ENCODE data around the gene GPR37L1. TPM values are rescaled to one million over a fixed set of nuclear protein-coding genes. Genes with fewer than 3 reads are reported as not detected.
"Not testable (repeated sequence)": the region's sequence is repeated elsewhere in the genome, so short reads cannot be mapped to it uniquely, and the experiment has no call there.

Gene GPR37L1
- total RNA-seq, 1 donor from 2014 or later = 0.09 TPM

GRCh38 chr1:202110977-202111376, 11.7 kb upstream of the GPR37L1 start:
- TF ChIP-seq CTCF (IDR thresholded peaks at IDR 0.05; ENCODE audit: unreplicated experiment) = no peak
- DNase-seq (ENCODE audit: low spot score in 2 of 2, unreplicated experiment in 2 of 2) = no peak
- Mint-ChIP-seq H3K27me3 (ENCODE audit: low read depth) (no peaks in the 10 kb centered on the region), H3K4me1 (peaks cover 64% of the 10 kb centered on the region), H3K36me3 (no peaks in the 10 kb centered on the region), H3K27ac (peak overlapping the region; percentile 89), H3K9me3 (no peaks in the 10 kb centered on the region), H3K4me3 (no peak overlapping the region)

GRCh38 chr1:202111589-202111988, 11.1 kb upstream of the GPR37L1 start:
- H3K4me3 Mint-ChIP-seq; H3K36me3 Mint-ChIP-seq; H3K9me3 Mint-ChIP-seq; H3K27ac Mint-ChIP-seq; H3K27me3 Mint-ChIP-seq (ENCODE audit: low read depth); DNase-seq (ENCODE audit: low spot score in 2 of 2, unreplicated experiment in 2 of 2): not testable (repeated sequence)
- peaks cover 58% of the 10 kb centered on the region for H3K4me1 Mint-ChIP-seq

GRCh38 chr1:202112859-202113689, 9.6 kb upstream of the GPR37L1 start:
- H3K27me3 Mint-ChIP-seq (ENCODE audit: low read depth) = no peaks in the 10 kb centered on the region
- H3K36me3 Mint-ChIP-seq = no peaks in the 10 kb centered on the region
- peak overlapping the region; percentile 91 for H3K27ac Mint-ChIP-seq

GRCh38 chr1:202113690-202114300, 8.9 kb upstream of the GPR37L1 start:
- H3K4me3 Mint-ChIP-seq = no peak overlapping the region
- H3K36me3 Mint-ChIP-seq = no peaks in the 10 kb centered on the region
- no peaks in the 10 kb centered on the region for H3K27me3 Mint-ChIP-seq (ENCODE audit: low read depth)
- no peaks in the 10 kb centered on the region for H3K9me3 Mint-ChIP-seq
- no peak for TF ChIP-seq CTCF (IDR thresholded peaks at IDR 0.05; ENCODE audit: unreplicated experiment)
- H3K27ac Mint-ChIP-seq = peak overlapping the region; percentile 91
- DNase-seq (ENCODE audit: low spot score in 2 of 2, unreplicated experiment in 2 of 2) = no peak
- peaks cover 36% of the 10 kb centered on the region for H3K4me1 Mint-ChIP-seq

More at GRCh38 chr1:202112859-202113689, 9.6 kb upstream of the GPR37L1 start:
- Mint-ChIP-seq H3K4me3 (no peak overlapping the region), H3K4me1 (peaks cover 43% of the 10 kb centered on the region), H3K9me3 (no peaks in the 10 kb centered on the region)
- TF ChIP-seq CTCF (IDR thresholded peaks at IDR 0.05; ENCODE audit: unreplicated experiment) = no peak
- DNase-seq (ENCODE audit: low spot score in 2 of 2, unreplicated experiment in 2 of 2) = no peak

GRCh38 chr1:202116287-202116686, 6.4 kb upstream of the GPR37L1 start:
- Mint-ChIP-seq H3K27ac (no peak overlapping the region), H3K9me3 (no peaks in the 10 kb centered on the region), H3K4me1 (peaks cover 26% of the 10 kb centered on the region), H3K4me3 (no peak overlapping the region), H3K36me3 (no peaks in the 10 kb centered on the region), H3K27me3 (ENCODE audit: low read depth) (no peaks in the 10 kb centered on the region)
- DNase-seq (ENCODE audit: low spot score in 2 of 2, unreplicated experiment in 2 of 2) = no peak
- TF ChIP-seq CTCF (IDR thresholded peaks at IDR 0.05; ENCODE audit: unreplicated experiment) = no peak

GRCh38 chr1:202117898-202118371, 4.8 kb upstream of the GPR37L1 start:
- Mint-ChIP-seq H3K27me3 (ENCODE audit: low read depth) (no peaks in the 10 kb centered on the region), H3K27ac (peak overlapping the region; percentile 52)

More at GRCh38 chr1:202117898-202118371, 4.8 kb upstream of the GPR37L1 start:
- Mint-ChIP-seq H3K4me1 (peaks cover 26% of the 10 kb centered on the region), H3K36me3 (no peaks in the 10 kb centered on the region), H3K4me3 (no peak overlapping the region), H3K9me3 (no peaks in the 10 kb centered on the region)
- no peak for DNase-seq (ENCODE audit: low spot score in 2 of 2, unreplicated experiment in 2 of 2)
- no peak for TF ChIP-seq CTCF (IDR thresholded peaks at IDR 0.05; ENCODE audit: unreplicated experiment)
